Activated CD4-positive, alpha-beta T cell treated with anti-CD3 and anti-CD28 coated beads, Interleukin-2, amount 50 U/mL, for 4 hours (primary cell): ENCODE results near the gene AMY1A.
"Not testable (repeated sequence)": the region's sequence is repeated elsewhere in the genome, so short reads cannot be mapped to it uniquely, and the experiment has no call there.

Experiments
- DNase-seq, 2 experiments: peaks; one replicate each; pipeline ENCODE4 v3.0.0-alpha.2; 2020

The AMY1A gene

DNA sequence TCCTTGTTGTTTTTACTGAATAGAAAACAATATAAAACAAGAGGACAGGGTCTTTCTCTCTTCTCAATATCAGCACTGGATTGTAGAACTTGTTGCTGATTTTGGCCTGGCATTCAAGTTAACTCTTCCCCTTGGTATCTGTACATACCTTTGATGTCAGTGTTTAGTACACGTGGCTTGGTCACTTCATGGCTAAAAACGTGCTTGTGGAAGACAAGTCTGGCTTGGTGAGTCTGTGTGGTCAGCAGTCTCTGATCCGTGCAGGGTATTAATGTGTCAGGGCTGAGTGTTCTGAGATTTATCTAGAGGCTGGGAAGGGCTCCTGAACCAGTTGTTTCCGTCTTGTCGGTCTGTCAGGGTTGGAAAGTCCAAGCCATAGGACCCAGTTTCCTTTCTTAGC, at the start of gene AMY1A:
Gene AMY1A (plus strand): TSS at position 301 of the 400 bp plus-strand sequence. CDS start 571 bp downstream, outside the sequence.
- not testable (repeated sequence) for DNase-seq

DNA sequence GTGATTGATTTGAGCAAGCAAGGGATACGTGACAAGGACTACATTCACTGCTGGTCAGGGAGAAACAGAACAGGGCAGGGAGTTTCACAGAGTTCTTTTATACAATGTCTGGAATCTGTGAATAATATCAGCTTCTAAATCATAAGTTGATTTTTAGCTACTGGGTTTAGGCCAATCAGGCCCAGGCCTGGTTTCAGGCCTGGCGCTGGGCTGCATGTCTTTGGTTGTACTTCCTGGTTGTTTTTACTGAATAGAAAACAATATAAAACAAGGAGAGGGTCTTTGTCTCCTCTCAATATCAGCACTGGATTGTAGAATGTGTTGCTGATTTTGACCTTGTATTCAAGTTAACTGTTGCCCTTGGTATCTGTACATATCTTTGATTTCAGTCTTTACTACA, 39.2 kb upstream of the AMY1A start:
- no peak for DNase-seq

DNA sequence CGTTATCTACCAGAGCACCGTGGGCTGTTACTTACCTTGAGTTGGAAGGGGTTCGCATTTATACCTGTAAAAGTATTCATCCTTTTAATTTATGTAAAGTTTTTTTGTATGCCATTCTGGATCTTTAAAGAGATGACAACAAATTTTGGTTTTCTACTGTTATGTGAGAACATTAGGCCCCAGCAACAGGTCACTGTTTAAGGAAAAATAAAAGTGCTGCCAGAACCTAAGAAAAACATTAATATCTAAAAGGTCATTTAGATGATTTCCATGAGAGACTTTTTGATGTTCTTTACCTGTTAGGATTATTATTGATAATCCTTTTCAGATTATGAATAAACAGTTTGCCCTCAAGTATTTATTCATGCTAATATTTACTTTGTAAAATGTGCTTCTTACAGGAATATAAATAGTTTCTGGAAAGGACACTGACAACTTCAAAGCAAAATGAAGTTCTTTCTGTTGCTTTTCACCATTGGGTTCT, 38.5 kb upstream of the AMY1A start, which contains the start of gene AMY2A:
Gene AMY2A (plus strand): TSS at position 434 of the 484 bp plus-strand sequence. CDS start 14 bp downstream, at position 448.
- not testable (repeated sequence) for DNase-seq

DNA sequence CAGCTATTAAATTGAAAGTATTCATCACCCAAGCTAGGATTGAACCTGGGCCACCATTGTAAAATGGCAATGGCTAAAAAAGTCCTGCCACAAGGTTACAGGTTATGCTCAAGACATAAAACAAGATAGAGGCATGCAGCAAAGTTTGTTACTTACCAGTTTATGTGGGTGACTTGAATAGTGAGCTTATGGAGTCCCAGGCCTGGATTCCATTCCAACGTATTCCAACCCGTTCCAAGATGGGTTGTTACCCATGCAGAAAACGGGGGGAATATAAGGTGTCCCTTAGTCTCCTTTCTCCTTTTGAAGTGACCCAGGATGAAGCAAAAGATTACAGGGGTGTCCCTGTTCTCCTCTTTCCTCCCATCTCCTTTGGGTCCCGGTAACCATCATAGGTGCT, 28.1 kb upstream of the AMY1A start:
- not testable (repeated sequence) for DNase-seq

DNA sequence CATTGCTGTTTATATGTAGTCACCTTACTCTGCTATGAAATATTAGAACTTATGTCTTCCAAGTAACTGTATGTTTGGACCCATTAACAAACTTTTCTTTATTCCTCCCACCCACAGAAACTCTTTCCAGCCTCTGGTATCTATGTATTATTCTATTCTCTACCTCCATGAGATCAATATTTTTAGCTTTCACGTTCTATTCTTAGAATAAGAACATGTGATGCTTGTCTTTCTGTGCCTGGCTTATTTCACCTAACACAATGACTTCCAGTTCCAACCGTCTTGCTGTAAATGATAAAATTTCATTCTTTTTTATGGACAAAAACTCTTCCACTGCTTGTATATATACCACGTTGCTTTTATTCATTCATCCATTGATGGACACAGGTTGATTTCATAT, 14.4 kb upstream of the AMY1A start:
- DNase-seq: not testable (repeated sequence)

DNA sequence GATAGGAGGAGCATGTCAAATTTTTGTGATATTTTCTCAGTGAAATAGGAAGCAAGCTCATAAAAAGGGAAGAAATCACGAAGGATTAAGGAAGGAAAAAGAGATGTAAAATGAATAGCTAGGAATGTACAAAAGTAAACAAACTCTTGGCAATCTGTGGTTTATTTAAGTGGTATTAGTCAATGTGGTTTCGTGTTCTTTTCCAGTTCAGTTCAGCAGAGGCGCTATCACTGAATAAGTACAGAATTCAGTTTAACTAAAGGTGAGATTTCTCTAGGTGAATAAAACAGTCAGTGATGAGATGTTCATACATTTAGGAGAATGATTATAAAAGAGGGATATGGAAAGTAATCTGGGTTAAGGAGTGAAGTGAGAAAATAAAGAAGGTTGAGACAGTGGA, 11.7 kb upstream of the AMY1A start:
- DNase-seq: not testable (repeated sequence)

DNA sequence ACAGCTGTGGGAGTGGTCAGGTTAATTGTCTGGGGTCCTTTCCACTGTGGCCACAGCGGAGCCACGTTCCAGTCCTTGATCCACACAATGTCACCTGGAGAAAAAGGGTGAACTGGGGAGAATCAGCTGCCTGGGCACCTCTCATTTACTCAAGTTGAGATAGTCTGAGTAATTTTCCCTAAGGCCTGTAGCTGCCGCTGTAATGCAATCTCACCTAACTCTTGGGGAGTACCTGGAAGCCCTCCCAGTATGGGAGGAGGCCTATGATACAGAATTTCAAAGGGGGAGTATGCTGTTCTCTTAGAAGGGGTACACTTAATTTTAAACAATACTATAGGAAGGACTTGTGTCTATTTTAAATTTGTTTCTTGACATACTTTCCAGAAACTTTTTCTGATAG, 5.3 kb upstream of the AMY1A start:
- DNase-seq: not testable (repeated sequence)

DNA sequence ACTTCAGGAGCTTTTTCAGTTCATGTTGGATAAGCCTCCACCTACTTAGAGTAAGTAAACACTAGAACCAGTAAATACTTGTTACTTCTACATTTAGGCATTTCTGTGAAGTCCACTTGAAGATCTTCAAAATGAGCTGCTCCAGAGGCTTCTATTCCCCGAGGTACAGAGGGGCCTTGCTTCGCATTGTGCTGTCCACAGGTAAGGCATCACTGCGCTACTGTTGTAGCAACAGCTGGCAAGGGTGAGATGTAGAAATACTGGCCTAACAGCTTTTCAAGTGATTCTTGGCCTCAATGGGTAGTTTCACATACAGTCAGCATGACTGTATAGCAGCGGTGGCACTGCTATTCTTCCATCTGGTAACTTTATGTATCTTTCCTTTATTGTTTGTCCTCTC, 4.7 kb upstream of the AMY1A start:
- DNase-seq: not testable (repeated sequence)

DNA sequence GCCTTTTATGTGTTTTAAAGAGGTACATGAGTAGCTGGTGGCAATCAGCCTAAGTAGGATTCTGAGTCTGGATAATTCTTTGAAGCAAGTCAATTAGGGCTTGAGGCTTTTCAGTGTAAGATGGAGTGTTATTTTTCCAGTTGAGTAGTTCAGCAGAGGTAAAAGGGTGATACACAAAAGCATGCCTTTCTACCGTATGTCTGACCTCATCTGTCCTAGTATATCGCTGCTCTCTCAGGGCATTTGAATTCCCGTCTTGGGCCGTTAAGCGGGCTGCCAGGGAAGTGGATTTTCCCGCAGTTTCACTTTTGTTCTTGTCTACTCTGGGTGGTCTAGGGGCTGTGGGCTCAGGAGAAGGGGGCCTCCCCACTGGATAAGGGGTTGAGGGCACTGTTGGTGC, 1.4 kb upstream of the AMY1A start:
- not testable (repeated sequence) for DNase-seq

DNA sequence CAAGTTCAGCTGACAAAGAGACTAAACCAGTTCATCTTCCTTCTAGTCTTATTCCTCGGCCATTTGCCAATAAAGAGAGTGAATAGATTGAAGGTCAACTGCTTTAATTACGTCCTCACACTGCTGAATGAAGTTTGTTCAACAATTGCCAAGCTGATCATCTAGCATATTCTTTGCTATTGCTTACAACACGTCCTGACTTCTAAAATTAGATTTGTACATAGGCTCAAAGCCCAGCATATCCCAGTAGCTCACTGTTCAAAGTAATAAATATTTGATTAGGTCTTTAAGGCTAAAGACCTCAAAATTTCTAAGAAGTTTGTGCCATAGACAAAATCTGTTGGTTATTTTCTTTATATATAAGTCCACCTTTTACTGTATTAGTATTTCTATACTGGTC, 20.8 kb downstream of the AMY1A start:
- not testable (repeated sequence) for DNase-seq

DNA sequence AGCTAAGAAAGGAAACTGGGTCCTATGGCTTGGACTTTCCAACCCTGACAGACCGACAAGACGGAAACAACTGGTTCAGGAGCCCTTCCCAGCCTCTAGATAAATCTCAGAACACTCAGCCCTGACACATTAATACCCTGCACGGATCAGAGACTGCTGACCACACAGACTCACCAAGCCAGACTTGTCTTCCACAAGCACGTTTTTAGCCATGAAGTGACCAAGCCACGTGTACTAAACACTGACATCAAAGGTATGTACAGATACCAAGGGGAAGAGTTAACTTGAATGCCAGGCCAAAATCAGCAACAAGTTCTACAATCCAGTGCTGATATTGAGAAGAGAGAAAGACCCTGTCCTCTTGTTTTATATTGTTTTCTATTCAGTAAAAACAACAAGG, 40.5 kb downstream of the AMY1A start, which contains the start of gene AMY1B:
Gene AMY1B (minus strand): TSS at position 101 of the 400 bp plus-strand sequence. CDS start 571 bp downstream, outside the sequence.
- not testable (repeated sequence) for DNase-seq

DNA sequence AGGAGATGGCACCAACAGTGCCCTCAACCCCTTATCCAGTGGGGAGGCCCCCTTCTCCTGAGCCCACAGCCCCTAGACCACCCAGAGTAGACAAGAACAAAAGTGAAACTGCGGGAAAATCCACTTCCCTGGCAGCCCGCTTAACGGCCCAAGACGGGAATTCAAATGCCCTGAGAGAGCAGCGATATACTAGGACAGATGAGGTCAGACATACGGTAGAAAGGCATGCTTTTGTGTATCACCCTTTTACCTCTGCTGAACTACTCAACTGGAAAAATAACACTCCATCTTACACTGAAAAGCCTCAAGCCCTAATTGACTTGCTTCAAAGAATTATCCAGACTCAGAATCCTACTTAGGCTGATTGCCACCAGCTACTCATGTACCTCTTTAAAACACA, 41.9 kb downstream of the AMY1A start:
- DNase-seq: not testable (repeated sequence)

DNA sequence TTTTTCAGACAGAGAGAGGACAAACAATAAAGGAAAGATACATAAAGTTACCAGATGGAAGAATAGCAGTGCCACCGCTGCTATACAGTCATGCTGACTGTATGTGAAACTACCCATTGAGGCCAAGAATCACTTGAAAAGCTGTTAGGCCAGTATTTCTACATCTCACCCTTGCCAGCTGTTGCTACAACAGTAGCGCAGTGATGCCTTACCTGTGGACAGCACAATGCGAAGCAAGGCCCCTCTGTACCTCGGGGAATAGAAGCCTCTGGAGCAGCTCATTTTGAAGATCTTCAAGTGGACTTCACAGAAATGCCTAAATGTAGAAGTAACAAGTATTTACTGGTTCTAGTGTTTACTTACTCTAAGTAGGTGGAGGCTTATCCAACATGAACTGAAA, 45.1 kb downstream of the AMY1A start:
- DNase-seq: not testable (repeated sequence)

DNA sequence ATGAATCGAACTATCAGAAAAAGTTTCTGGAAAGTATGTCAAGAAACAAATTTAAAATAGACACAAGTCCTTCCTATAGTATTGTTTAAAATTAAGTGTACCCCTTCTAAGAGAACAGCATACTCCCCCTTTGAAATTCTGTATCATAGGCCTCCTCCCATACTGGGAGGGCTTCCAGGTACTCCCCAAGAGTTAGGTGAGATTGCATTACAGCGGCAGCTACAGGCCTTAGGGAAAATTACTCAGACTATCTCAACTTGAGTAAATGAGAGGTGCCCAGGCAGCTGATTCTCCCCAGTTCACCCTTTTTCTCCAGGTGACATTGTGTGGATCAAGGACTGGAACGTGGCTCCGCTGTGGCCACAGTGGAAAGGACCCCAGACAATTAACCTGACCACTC, 45.7 kb downstream of the AMY1A start:
- not testable (repeated sequence) for DNase-seq

DNA sequence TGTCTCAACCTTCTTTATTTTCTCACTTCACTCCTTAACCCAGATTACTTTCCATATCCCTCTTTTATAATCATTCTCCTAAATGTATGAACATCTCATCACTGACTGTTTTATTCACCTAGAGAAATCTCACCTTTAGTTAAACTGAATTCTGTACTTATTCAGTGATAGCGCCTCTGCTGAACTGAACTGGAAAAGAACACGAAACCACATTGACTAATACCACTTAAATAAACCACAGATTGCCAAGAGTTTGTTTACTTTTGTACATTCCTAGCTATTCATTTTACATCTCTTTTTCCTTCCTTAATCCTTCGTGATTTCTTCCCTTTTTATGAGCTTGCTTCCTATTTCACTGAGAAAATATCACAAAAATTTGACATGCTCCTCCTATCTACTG, 52.1 kb downstream of the AMY1A start:
- not testable (repeated sequence) for DNase-seq

DNA sequence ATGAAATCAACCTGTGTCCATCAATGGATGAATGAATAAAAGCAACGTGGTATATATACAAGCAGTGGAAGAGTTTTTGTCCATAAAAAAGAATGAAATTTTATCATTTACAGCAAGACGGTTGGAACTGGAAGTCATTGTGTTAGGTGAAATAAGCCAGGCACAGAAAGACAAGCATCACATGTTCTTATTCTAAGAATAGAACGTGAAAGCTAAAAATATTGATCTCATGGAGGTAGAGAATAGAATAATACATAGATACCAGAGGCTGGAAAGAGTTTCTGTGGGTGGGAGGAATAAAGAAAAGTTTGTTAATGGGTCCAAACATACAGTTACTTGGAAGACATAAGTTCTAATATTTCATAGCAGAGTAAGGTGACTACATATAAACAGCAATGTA, 54.8 kb downstream of the AMY1A start:
- DNase-seq: not testable (repeated sequence)
